Myocyte (in vitro differentiated cells): ENCODE measurements around the gene PHACTR2. TPM values are rescaled to one million over a fixed set of nuclear protein-coding genes. Genes with fewer than 3 reads are reported as not detected.
"Not testable (repeated sequence)": the region's sequence is repeated elsewhere in the genome, so short reads cannot be mapped to it uniquely, and the experiment has no call there.

Source experiments
- DNase-seq: peaks from one replicate; pipeline ENCODE4 v3.0.0-alpha.2; 2012; ENCODE audit warnings: low read depth
- total RNA-seq: library from RNA; depleted of rRNA; stranded (reverse); fragments of >200 nt; gene quantifications from 2 replicates; pipeline ENCODE4 v1.2.3, GENCODE V29; 2014

Gene PHACTR2
- total RNA-seq, 1 donor from 2014 or later, result 51.2 TPM

- no peak for DNase-seq
Observed at GRCh38 chr6:143857651-143858050, 179.9 kb downstream of the PHACTR2 start.

GRCh38 chr6:143859891-143860660 is 182.3 kb downstream of the PHACTR2 start:
- DNase-seq, result no peak

- DNase-seq, result no peak
Observed at GRCh38 chr6:143863771-143864170, 186.0 kb downstream of the PHACTR2 start.

- DNase-seq, result no peak
Observed at GRCh38 chr6:143864234-143864633, 186.5 kb downstream of the PHACTR2 start, which contains the start of gene ZC2HC1B. Gene ZC2HC1B, plus strand, starts transcription at chr6:143864474. Its CDS starts 66 bp downstream, at chr6:143864540.

GRCh38 chr6:143867236-143867635 is 189.5 kb downstream of the PHACTR2 start:
- DNase-seq, result no peak

GRCh38 chr6:143868808-143869207 is 191.0 kb downstream of the PHACTR2 start:
- DNase-seq, result not testable (repeated sequence)

GRCh38 chr6:143871202-143871730 is 193.5 kb downstream of the PHACTR2 start:
- DNase-seq, result peak; percentile 23

GRCh38 chr6:143872201-143872600 is 194.4 kb downstream of the PHACTR2 start:
- DNase-seq, result no peak

- DNase-seq, result not testable (repeated sequence)
Observed at GRCh38 chr6:143873600-143873999, 195.8 kb downstream of the PHACTR2 start.

- DNase-seq, result not testable (repeated sequence)
Observed at GRCh38 chr6:143874503-143874902, 196.7 kb downstream of the PHACTR2 start.

GRCh38 chr6:143877584-143878271 is 200.0 kb downstream of the PHACTR2 start:
- DNase-seq, result no peak

GRCh38 chr6:143878272-143878760 is 200.6 kb downstream of the PHACTR2 start:
- no peak for DNase-seq

- DNase-seq, result no peak
Observed at GRCh38 chr6:143880412-143880811, 202.6 kb downstream of the PHACTR2 start.

Other genes with a start within 250 kb of the PHACTR2 start
- 5.5 and 7.0 TPM in 2 replicates for gene ADAT2, start 227.3 kb upstream of the PHACTR2 start, total RNA-seq
- 13.3 and 15.7 TPM in 2 replicates for gene PEX3, start 227.2 kb upstream of the PHACTR2 start, total RNA-seq
- 56.4 and 68.2 TPM in 2 replicates for gene FUCA2, start 166.2 kb upstream of the PHACTR2 start, total RNA-seq
- gene LTV1, start 165.4 kb downstream of the PHACTR2 start, total RNA-seq, result 21.2 and 28.3 TPM in 2 replicates
- gene ZC2HC1B, start 186.5 kb downstream of the PHACTR2 start, total RNA-seq, result 0.36 TPM in 1 of 2 replicates, not detected in the other